Esophagus squamous epithelium (tissue), 5 donors: ENCODE measurements around the gene PIN4. TPM values are rescaled to one million over a fixed set of nuclear protein-coding genes. Genes with fewer than 3 reads are reported as not detected.

Source experiments
- DNase-seq: peaks from one replicate; lab custom pipeline; 2025; lab: John Stamatoyannopoulos, UW
- H3K27ac ChIP-seq, 4 donors: fragments of 200-600 bp; sonication (generic); one replicate each; pipeline ENCODE4 v1.5.1; 2016 to 2019; ENCODE audit warnings: mild to moderate bottlenecking in 1 of 4
- H3K27me3 ChIP-seq, 4 donors: fragments of 200-600 bp; sonication (generic); 1 replicate in 3 of 4; 2 replicates in 1 of 4; pipeline versions ENCODE4 v1.5.1 to v1.6.0; 2017 to 2021; ENCODE audit warnings: antibody characterized with exemption in 1 of 4
- H3K36me3 ChIP-seq, 3 donors: fragments of 200-600 bp; sonication (generic); one replicate each; pipeline ENCODE4 v1.5.1; 2016 to 2019
- H3K4me1 ChIP-seq, 3 donors: fragments of 200-600 bp; sonication (generic); one replicate each; pipeline ENCODE4 v1.5.1; 2017 to 2019
- H3K4me3 ChIP-seq, 4 donors: fragments of 200-600 bp; sonication (generic); 1 replicate in 3 of 4; 2 replicates in 1 of 4; pipeline ENCODE4 v1.5.1; 2016 to 2019; ENCODE audit warnings: mild to moderate bottlenecking in 2 of 4, moderate library complexity in 1 of 4
- H3K9me3 ChIP-seq, 3 donors: fragments of 200-600 bp; sonication (generic); one replicate each; pipeline ENCODE4 v1.5.1; 2016 to 2019
- CTCF ChIP-seq, 6 experiments: fragments of 450-650 bp in 4 of 6; fragments of 200-600 bp in 2 of 6; sonication (generic) in 2 of 6; IDR thresholded peaks; one replicate each; pipeline ENCODE4 v1.5.1; 2016 to 2019; ENCODE audit warnings: antibody characterized with exemption in 6 of 6, mild to moderate bottlenecking in 4 of 6, moderate library complexity in 4 of 6
- POLR2A ChIP-seq, 4 donors: fragments of 450-650 bp; IDR thresholded peaks; one replicate each; pipeline ENCODE4 v1.6.1; 2017; ENCODE audit warnings: antibody characterized with exemption in 4 of 4, mild to moderate bottlenecking in 4 of 4, moderate library complexity in 3 of 4
- WGBS, 2 donors: methylation state at CpG; one replicate each; pipeline ENCODE4 v1.1.5; 2018; 5-methylcytosine and 5-hydroxymethylcytosine counted together
- intact Hi-C: fragments of 100-400 bp; cut with DNase I; formaldehyde crosslinking; loops from one replicate; pipeline ENCODE4 v1.15.0; 2022
- total RNA-seq, 4 donors: library from RNA; depleted of rRNA; stranded (reverse); fragments of >200 nt; gene quantifications; one replicate each; pipeline ENCODE4 v1.1.0, GENCODE V29; 2016
- donor health status: DM: yes; HTN: yes; CAD: no.

PIN4 gene
- total RNA-seq, 4 donors from 2014 or later, result 4.7 to 15.1 (median 9.2) TPM

GRCh38 chrX:72238183-72238582, 56.6 kb downstream of the PIN4 start:
- WGBS, 2 donors, result 9 to 27% methylated on average over 5 to 6 of the region's 6 CpGs
- intact Hi-C loops, result no loop called here
- Histone ChIP-seq H3K4me1 (peaks cover 0 to 7% (median 0%) of the 10 kb centered on the region in 3 donors), H3K27me3 (no peaks in the 10 kb centered on the region), H3K36me3 (no peaks in the 10 kb centered on the region), H3K9me3 (no peaks in the 10 kb centered on the region), H3K4me3 (peak overlapping the region; percentile 29 to 57 (median 41)), H3K27ac (peak overlapping the region in 1 of 4 donors; percentile 43)
- no peak for DNase-seq
- TF ChIP-seq POLR2A (IDR thresholded peaks at IDR 0.05) (no peak), CTCF (IDR thresholded peaks at IDR 0.05) (no peak)

- H3K4me1 ChIP-seq, result peaks cover 0 to 7% (median 0%) of the 10 kb centered on the region in 3 donors
- TF ChIP-seq CTCF (IDR thresholded peaks at IDR 0.05) (no peak), POLR2A (IDR thresholded peaks at IDR 0.05) (peak in 2 of 4 donors; percentile 14 to 20)
- 67% methylated on average over 24 of the region's 59 CpGs; no CpG with 5 or more reads in 1 of the 2 donors for WGBS, 2 donors
- H3K9me3 ChIP-seq, result no peaks in the 10 kb centered on the region
- H3K27me3 ChIP-seq, result no peaks in the 10 kb centered on the region
- peak within 1 kb of the TSS; percentile 29 to 57 (median 41) for H3K4me3 ChIP-seq
- intact Hi-C loops, result no loop called here
- peak within 1 kb of the TSS; percentile 43 to 58 (median 53) for H3K27ac ChIP-seq
- H3K36me3 ChIP-seq, result no peaks in the 10 kb centered on the region
- peak; percentile 25 for DNase-seq
Observed at GRCh38 chrX:72238721-72239475, 57.3 kb downstream of the PIN4 start, which contains the start of gene ERCC6L. TSS of gene ERCC6L (minus strand) at chrX:72239027. CDS start at chrX:72238911, 116 bp downstream.

GRCh38 chrX:72240976-72241375, 59.4 kb downstream of the PIN4 start:
- DNase-seq, result no peak
- H3K9me3 ChIP-seq, result no peaks in the 10 kb centered on the region
- no peak overlapping the region for H3K27ac ChIP-seq
- no peaks in the 10 kb centered on the region for H3K27me3 ChIP-seq
- peaks cover 0 to 7% (median 0%) of the 10 kb centered on the region in 3 donors for H3K4me1 ChIP-seq
- no peak for TF ChIP-seq CTCF (IDR thresholded peaks at IDR 0.05)
- TF ChIP-seq POLR2A (IDR thresholded peaks at IDR 0.05), result no peak
- 93 to 94% methylated on average over 3 to 4 of the region's 4 CpGs for WGBS, 2 donors
- no peak overlapping the region for H3K4me3 ChIP-seq
- H3K36me3 ChIP-seq, result no peaks in the 10 kb centered on the region
- intact Hi-C loops, result no loop called here

- no peak for DNase-seq
- Histone ChIP-seq H3K27me3 (peaks cover 0 to 3% (median 0%) of the 10 kb centered on the region in 4 donors), H3K9me3 (no peaks in the 10 kb centered on the region), H3K36me3 (no peaks in the 10 kb centered on the region), H3K4me1 (peaks cover 0 to 3% (median 0%) of the 10 kb centered on the region in 3 donors), H3K27ac (no peak overlapping the region), H3K4me3 (no peak overlapping the region)
- intact Hi-C loops, result no loop called here
- no peak for TF ChIP-seq CTCF (IDR thresholded peaks at IDR 0.05)
- no peak for TF ChIP-seq POLR2A (IDR thresholded peaks at IDR 0.05)
- WGBS, 2 donors, result 28 to 43% methylated on average over 3 of the region's 3 CpGs
Observed at GRCh38 chrX:72243472-72243871, 61.9 kb downstream of the PIN4 start.

- no peaks in the 10 kb centered on the region for H3K9me3 ChIP-seq
- no peaks in the 10 kb centered on the region for H3K4me1 ChIP-seq
- intact Hi-C loops, result no loop called here
- no peak overlapping the region for H3K27ac ChIP-seq
- no peak for TF ChIP-seq POLR2A (IDR thresholded peaks at IDR 0.05)
- peak; percentile 42 to 74 (median 69) for TF ChIP-seq CTCF (IDR thresholded peaks at IDR 0.05)
- DNase-seq, result no peak
- WGBS, 2 donors, result 84 to 94% methylated on average over 3 of the region's 3 CpGs
- H3K36me3 ChIP-seq, result no peaks in the 10 kb centered on the region
- H3K27me3 ChIP-seq, result peaks cover 0 to 3% (median 0%) of the 10 kb centered on the region in 4 donors
- H3K4me3 ChIP-seq, result no peak overlapping the region
Observed at GRCh38 chrX:72245461-72246089, 64.0 kb downstream of the PIN4 start.
